Choroid plexus epithelial cell (primary cell): ENCODE data around the gene ZDHHC14.
A peak's percentile ranks its signal among the peaks of the same experiment; 100 is the strongest.

Source experiments
- DNase-seq: peaks from one replicate; pipeline ENCODE4 v3.0.0-alpha.2; 2010; ENCODE audit warnings: low read depth
- H3K4me3 ChIP-seq: 2 replicates; pipeline ENCODE4 v1.5.1; 2011; ENCODE audit warnings: low read depth, mild to moderate bottlenecking, control low read depth, low read length, moderate library complexity
- TF ChIP-seq, protein P1 (sequence below): conservative IDR thresholded peaks from 2 replicates; pipeline ENCODE4 v1.5.1; 2011; ENCODE audit warnings: low read depth, mild to moderate bottlenecking, control low read depth, inconsistent platforms, low read length, moderate library complexity

ZDHHC14 gene

DNA sequence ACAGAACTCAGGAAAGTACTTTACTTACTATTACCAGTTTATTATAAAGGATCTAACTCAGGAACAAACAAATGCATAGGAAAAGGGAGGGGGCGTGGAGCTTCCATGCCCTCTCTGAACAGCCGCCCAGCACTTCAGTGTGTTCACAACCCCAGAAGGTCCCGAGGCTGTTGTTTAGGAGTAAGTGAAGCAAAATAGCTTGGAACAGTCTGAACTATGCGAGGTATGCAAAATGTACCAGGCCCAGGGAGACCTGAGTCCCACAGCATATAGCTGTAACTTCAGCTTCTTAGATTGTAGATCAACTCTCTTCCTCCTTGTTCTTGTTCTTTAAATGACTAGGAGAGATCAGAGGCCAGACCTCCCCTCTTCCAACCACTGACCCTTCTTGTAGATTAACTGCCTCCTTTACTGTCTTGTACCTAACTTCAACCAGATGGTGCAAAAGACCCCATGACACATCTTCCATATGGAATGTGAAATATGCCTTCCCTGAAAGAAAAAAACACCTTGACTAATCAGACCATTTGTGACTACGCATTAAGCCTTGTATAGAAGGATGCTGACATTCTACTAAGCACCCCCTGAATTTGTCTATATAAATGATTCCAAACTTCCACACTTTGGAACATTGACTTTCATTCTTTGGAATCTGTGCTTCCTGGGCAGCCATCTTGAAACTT lies 343.3 kb downstream of the ZDHHC14 start:
- TF ChIP-seq, protein P1, sequence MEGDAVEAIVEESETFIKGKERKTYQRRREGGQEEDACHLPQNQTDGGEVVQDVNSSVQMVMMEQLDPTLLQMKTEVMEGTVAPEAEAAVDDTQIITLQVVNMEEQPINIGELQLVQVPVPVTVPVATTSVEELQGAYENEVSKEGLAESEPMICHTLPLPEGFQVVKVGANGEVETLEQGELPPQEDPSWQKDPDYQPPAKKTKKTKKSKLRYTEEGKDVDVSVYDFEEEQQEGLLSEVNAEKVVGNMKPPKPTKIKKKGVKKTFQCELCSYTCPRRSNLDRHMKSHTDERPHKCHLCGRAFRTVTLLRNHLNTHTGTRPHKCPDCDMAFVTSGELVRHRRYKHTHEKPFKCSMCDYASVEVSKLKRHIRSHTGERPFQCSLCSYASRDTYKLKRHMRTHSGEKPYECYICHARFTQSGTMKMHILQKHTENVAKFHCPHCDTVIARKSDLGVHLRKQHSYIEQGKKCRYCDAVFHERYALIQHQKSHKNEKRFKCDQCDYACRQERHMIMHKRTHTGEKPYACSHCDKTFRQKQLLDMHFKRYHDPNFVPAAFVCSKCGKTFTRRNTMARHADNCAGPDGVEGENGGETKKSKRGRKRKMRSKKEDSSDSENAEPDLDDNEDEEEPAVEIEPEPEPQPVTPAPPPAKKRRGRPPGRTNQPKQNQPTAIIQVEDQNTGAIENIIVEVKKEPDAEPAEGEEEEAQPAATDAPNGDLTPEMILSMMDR = no peak
- DNase-seq = peak; percentile 74
- no peak overlapping the region for H3K4me3 ChIP-seq

- TF ChIP-seq, protein P1 = no peak
- no peak for DNase-seq
- no peak overlapping the region for H3K4me3 ChIP-seq
These were observed 344.2 kb downstream of the ZDHHC14 start for GRCh38 chr6:157724960-157725741.

DNA sequence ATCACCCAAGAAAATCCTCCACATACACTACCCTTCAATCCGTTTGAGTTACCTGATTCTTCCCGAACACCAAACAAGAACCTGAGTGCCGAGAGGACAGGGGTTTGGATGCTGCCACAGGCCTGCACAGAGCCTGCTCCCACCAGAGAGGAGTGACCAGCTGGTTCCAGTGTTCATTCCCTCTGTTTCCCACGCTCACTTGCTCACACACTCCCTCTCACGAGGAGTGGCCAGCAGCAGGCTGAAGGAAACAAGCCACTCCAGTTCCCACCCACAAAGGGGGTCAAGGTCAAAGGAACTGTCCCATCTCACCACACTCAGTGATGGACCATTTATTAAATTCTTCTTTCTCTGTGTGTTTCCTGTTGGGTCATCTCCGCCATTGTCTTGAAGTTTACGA lies 344.8 kb downstream of the ZDHHC14 start:
- DNase-seq = no peak
- no peak overlapping the region for H3K4me3 ChIP-seq
- TF ChIP-seq, protein P1 = no peak

DNA sequence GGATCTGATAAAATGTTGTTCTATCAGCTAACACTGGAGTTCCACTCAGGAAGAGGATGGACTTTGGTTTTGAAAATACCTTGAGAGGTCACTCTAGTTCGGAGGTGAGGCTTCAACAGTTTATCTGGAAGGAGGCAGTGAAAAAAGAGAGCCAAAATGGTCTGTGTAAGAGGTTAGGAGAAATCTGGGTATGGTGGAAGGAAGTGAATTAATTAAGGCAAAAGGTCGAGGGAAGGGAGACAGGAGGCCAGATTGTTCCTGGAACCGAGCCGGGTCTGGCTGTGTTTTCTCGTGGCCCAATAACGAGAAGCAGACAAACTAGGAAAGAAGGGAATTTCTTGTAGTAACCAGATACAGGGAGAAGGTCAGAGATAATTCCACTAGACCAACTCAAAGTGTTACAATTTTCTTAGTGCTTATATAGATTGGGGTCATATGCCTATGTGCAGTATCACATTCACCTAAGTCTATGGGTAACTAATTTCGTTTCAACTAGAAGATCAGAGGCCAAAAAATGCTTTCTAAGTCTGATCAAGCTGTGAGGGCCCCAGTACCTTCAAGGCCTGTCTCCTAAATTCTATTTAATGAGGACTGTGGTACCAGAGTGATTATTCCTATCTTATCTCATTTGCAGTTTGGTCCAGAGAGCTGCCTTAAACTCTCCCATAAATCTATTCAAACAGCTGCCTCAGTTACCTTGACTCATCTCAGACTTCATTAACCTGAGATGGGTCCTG lies 346.1 kb downstream of the ZDHHC14 start:
- TF ChIP-seq, protein P1 = no peak
- no peak for DNase-seq
- H3K4me3 ChIP-seq = no peak overlapping the region
